Sciatic nerve (tissue), 2 donors: Measurements from ENCODE around the gene DUSP8. TPM values are rescaled to one million over a fixed set of nuclear protein-coding genes. Genes with fewer than 3 reads are reported as not detected.

Source experiments
- ATAC-seq: fragments of 200-7000 bp; cut with Tn5 transposase; one replicate; pipeline ENCODE4 v1.9.1; 2020; ENCODE audit warnings: mild to moderate bottlenecking, moderate library complexity
- DNase-seq: peaks from one replicate; pipeline ENCODE4 v3.0.0-alpha.2; 2020; ENCODE audit warnings: low spot score
- intact Hi-C: fragments of 100-400 bp; cut with DNase I; formaldehyde crosslinking; loops from one replicate; pipeline ENCODE4 v1.14.2; 2022
- total RNA-seq: library from RNA; stranded (reverse); fragmentation: NEBNext Ultra II Directional; extraction: Animal tissue kit (Norgen Biotek cat#: 25700); gene quantifications from one replicate; pipeline ENCODE4 v1.2.1, GENCODE V29; 2021
- donor health status: DM: no; HTN: no; CAD: no.
- donor health status: DM: no; HTN: no; CAD: no.

DUSP8 gene
- total RNA-seq, 1 donor from 2014 or later, result 8.9 TPM

DNA sequence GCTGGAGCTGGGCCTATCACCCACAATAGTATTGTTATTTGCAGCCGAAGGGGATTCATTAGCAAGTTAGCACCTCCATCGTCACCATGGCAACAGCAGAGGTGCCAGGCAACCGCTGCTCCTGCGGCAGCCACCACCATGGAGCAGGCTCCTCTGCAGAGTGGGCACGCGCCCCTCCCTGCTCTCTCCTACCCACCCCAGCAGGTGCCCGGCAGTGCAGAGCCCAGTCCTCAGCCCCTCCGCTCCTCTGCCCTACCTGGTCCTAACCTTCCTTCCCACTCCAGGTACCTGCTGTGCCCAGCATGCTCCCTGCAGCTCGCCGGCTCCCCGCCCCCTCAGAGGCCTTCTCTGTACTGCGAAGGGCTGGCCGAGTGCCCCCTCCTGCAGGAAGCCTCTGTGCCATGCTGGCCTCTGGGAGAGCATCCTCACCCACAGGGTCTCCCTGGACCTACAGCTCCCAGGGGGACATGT lies 3.6 kb downstream of the DUSP8 start:
- ATAC-seq, result no peak
- intact Hi-C loops, result no loop called here
- DNase-seq, result no peak

DNA sequence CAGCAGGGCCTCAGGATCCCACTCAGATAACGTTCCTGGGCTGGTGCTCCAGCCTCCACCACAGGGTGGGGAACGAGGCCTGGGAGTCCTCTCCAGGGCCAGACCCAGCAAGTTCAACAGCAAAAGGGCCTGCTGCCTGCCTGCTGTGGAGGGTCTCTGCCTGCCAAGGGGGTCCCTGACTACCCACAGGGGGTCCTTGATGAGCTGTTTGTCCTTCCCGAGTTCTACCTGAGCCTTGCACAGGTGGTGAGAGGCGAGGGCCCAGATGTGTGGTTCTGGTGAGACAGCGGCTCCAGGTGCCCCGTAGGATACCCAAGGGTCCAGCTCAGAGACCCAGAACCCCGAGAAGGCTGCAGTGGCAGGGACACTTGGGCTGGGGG lies 4.4 kb downstream of the DUSP8 start:
- no peak for ATAC-seq
- intact Hi-C loops, result no loop called here
- no peak for DNase-seq

DNA sequence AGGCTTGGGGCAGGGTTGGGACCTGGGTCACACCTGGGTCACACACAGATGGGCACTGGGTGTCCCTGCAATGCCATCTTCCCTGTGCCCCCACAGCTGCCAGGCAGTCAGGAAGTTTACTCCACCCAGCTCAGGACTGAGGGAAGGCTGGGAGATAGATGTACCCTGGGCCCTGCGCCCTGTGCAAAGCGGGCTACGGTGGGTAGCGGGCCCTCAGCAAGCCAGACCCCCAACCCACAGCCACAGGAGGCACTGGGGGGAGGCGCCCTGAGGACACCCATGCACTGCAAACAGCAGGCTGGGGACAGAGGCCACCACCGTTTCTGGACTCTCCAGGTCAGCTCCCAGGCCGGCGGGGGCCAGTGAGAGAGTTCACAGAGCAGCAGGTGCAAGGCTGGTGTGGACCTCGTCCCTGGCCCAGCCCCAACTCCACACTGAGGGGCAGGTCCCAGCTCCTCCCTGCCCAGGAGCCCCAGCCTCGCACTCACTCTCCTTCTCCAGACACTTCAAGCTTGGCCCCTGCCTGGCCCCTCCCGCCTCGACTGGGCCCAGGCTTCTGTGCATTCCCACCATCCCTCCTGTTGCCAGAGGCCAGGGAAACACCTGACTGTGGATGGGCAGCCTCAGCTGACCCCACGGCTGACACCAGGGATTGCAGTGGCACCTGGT lies 4.9 kb downstream of the DUSP8 start:
- intact Hi-C loops, result no loop called here
- ATAC-seq (no peak), DNase-seq (peak; percentile 60)

DNA sequence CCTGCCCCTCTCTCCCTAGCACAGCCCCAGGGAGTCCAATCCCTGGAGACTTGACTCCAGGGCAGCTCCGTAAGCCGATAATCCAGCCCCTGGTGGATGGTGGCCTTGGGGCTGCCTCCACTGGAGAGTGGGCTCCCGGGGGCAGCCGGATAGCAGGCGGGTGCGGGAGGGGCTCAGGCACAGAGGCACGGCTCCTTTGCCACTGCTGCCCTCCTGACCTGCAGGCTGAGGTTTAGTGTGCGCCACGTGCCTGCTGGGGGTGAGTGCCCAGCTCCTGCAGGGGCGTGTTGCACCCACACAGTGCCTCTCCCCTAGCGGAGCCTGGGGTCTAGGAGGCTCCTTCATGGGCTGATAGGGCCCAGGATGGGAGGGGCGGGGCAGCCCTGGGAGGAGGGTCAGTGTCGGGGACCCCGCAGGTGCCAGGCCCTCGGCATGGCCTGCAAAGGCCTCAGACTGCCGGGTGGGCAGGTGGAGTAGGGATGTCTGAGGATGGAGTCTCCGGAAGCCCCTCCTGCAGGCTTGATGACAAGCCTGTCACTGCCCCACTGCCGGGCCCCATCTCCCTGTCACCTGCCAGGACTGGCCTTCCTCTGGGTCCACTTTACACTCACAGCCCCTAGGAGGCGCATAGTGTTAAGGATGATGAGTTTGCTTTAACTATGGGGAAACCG lies 5.6 kb downstream of the DUSP8 start:
- ATAC-seq (no peak), DNase-seq (no peak)
- intact Hi-C loops, result no loop called here

DNA sequence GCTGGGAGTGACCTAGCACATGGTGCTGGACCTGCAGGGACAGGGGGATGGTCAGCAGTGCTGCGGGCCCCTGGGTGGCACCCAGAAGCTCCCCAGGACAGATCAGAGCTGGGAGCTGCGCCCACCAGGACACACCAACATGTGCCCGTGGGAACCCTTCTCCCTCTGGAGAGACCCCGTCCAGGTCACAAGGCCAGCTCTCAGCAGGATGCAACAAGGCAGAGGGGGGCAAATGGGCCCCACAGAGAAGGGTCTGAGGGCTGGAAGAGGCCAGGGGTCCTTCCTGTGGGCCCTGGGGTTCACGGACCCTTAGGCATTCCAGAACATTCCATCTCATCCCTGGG lies 6.2 kb downstream of the DUSP8 start:
- ATAC-seq (no peak), DNase-seq (no peak)
- intact Hi-C loops, result no loop called here

DNA sequence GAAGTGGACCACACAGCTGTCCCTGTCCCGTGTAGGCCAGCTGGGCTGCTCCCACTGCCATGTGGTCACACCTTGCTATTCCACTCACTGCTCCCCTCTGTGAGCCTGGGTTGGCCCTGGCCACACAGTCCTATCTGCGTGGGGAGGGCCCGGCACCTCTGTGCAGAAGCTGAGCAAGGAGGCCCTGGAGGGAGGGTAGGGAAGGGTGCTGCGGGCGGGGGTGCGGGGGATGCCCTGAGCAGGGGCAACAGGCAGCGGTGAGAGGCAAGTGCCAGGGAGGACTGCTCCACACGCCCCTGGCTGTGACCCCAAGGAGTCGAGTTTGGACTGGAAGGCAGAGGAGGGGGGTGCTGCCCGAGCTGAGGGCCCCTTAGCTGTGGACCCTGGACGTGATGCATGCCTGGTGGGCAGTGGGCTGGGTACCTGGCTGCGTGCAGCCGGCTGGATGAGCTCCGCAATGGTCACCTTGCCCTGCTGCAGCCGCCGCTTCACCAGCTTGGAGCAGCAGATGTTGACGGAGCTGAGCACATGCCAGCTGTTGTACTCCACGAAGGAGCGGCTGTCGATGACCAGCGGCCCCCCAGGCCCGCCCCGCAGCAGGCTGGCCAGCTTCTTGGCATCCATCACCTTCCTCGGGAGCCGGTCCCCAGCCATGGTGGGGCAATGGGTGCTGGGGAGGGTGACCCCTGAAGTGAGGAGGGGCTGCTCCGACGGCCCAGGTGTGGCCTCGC lies 6.7 kb downstream of the DUSP8 start:
- DNase-seq (peak; percentile 63), ATAC-seq (no peak)
- intact Hi-C loops, result no loop called here

DNA sequence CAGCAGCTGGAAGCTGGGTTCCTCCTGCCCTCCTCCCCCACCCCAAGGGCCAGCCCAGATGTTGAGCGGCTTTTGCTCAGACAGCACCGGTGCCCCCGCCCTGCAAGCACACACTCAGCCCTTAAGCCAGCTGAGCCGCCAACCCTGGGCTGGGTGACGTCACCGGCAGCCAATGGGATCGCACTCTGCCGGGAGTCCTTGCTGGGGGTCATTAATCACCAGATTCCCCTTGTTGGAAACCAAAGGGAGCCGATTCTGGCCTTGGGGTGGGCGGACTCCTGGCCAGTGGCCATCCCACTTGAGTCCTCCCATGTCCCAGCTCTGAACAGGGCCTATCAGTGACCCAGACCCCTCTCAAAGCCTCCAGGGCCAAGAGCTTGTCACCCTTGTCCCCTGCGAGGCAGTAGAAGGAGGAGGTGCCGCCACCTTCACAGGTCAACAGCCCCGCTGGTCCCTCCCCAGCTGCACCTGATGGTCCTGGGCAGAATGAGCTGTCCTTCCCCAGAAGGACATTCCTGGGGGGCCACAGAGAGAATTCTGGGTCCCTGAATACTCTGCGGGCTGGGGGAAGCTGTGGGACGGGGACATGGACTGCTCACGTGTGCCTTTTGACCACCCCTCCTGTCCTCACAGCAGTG lies 7.4 kb downstream of the DUSP8 start:
- intact Hi-C loops, result no loop called here
- DNase-seq, result peak; percentile 78
- peak; percentile 7 for ATAC-seq

DNA sequence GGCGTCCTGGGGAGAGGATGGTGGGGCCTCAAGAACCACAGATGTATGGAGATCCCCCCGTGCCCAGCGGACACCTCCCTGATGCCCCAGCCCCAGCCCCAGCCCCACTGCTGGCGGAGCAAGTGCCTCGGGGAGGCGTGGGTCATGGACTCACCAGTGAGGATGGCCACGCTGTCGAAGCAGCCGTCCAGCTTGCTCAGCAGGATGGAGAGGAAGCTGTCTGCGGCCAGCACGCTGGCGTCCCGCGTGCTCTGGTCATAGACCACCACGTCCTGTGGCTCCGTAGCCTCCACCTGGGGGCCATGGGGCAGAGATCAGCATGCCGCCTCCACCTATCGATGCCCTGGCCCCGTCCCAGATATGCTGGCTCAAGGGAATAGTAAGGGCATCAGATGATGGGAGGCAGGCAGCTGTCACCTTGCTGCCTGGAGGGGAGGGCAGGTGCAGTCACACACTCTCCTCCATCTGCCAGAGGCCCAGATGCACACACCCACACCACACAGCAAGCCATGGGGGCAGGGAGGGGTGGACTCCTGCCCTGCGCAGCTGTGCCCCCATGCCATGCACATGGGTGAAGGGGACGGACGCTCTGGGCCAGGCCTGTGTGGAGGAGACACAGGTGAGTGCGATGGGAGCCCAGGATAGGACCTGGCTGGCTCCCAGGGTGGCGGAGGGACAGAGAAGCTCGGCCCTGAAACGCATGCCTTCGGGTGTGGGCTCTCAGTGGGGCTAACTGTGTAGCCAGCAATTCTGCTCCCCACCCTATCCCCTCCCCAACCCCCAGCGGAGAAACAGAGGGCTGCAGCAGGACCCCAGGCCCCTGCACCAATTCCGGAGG lies 8.2 kb downstream of the DUSP8 start:
- DNase-seq (peak; percentile 60), ATAC-seq (no peak)
- intact Hi-C loops, result no loop called here

DNA sequence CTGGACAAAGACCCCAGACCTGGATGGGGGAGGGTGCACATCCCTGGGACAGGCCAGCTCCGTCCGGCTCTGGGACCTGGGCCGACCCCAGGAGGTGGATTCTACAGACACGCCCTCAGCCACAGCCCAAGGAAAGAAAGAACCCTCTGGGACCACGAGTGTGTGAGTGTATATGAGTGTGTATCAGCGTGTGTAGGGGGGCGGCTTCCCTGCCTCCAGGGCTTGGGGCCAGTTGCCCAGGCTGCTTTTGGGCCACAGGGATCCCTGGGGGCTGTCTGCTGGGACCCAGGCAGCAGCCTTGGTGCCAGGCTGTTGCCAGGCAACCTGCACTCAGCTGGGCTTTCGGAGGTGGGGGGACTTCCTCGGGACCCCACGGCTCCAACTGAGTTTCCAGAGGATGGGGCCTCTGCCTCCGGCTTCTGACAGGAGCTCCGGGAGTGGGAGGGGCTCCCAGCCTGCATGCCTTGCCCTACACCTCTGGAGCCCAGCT lies 8.9 kb downstream of the DUSP8 start:
- DNase-seq (no peak), ATAC-seq (no peak)
- intact Hi-C loops, result no loop called here

DNA sequence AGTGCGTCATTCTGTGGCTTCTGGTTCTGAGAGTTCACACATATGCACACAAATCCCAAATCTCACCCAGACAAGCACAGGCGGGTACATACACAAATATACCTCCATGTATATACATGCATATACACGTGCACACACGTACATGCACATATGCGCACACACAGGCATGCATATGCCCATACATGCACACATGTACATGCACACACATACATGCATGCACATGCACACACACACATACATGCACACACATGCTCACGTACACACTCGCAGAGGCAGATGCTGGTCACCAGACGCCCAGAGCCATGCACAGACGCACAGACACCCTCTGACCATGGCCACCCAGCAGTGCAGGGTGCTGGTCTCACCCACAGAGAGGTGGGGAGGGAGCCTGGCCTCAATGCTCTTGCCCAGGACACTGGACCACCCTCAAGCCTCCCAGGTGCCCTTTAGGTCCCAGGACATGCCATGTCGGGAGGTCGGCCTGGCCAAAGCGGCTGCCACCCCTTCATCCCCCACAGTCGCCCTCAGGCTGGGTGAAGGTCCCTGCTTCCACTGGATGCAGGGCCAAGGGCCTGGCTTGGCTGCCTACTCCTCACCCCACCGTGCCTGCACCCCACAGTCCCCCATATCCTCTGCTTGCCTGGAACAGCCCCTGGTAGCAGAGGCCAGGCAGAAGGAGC lies 9.5 kb downstream of the DUSP8 start:
- ATAC-seq (no peak), DNase-seq (no peak)
- intact Hi-C loops, result no loop called here

DNA sequence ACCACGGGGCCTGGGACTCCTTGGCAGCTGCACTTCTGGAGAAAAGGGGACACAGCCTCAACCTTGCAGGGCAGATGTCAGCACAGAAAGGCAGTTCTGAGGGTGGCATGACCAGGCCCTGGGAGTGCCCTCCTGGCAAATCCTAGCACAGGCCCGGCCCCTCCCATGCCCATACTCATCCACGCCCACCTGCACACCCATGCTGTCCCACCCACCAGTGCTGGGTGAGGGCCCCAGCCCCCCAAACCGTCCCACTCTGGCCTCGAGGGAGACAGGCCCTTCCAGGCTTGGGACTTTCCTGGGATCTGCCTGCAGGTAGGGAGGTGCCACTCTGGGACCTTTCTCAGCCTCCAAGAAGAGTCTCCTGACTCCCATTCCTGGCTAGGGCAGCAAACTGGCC lies 10.1 kb downstream of the DUSP8 start:
- intact Hi-C loops, result no loop called here
- no peak for DNase-seq
- no peak for ATAC-seq

DNA sequence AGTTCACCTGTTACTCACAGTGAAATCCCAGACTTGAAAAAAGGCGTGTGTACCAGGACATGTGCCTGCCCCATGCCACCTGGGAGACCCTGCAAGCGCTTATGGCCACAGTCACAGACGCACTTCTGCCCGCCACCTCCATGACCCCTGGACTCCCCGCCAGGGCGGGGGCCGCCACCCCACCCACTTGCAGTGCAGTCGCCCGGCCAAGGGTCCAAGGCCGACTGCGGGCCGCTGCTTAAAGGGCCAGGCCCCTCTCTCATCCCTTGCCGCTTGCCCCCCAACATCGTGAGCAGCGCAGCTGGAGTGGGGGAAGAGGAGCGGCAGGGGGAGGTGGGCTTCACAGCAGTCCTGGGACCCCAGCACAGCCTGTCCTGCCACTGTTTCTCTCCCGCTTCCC lies 10.8 kb downstream of the DUSP8 start:
- intact Hi-C loops, result no loop called here
- ATAC-seq (no peak), DNase-seq (no peak)

DNA sequence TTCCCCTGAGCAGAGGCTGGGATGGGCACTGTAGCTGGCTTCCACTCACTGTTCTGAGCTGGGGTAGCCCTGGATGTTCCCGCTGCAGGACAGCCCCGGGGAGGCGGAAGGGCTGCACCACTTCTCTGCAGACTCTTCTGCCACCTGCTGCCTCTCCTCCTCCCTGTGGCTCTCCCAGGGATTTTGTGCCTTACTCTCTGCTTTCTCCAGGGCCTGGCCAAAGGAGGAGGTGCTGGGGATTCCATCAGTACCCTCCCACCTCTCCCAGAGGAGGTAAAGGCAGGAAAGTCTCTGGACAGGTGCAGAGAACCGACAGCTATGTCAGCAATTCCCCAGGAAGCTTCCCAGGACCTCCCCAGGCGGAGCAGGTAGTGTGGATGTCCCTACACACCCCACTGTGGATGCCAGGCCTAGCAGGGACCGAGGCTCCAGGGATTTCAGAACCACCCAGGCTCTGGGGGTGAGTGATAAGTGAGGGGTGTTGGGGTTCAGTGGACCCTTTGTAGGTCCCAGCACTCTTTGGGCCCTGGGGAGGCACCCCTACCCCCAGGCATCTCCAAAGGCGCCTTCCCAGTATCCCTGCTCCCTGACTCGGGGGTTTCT lies 11.3 kb downstream of the DUSP8 start:
- intact Hi-C loops, result no loop called here
- no peak for DNase-seq
- no peak for ATAC-seq

DNA sequence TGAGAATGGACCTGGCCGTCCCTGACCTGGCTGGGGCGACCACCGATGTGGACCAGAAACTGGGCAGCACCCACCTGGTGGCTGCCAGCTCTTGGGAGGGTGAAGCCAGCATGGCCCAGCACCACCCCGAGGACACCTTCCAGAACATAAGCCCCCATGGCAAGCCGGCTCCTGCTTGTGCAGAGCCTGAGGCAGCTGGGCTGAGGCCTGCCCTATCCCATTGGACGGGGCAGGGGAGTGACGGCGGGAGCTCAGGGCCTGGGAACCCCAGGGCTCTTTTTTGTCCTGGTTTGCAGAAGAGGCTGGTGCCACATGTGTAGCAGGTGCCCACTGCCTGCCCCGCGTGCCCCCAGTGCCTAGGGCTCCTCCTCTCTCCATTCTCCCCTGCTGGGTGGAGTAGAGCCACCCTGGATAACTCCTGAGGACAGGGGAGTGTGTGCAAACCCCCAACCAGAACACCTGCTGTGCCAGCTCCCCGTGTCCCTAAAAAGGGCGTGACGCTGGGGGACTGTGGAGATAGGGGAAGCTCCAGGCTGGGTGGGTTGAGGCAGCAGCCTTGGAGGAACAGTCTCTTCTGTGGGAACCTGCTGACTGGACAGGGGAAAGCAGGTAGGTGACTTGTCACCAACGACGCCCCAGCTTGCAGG lies 11.9 kb downstream of the DUSP8 start:
- DNase-seq, result peak; percentile 62
- intact Hi-C loops, result no loop called here
- no peak for ATAC-seq

DNA sequence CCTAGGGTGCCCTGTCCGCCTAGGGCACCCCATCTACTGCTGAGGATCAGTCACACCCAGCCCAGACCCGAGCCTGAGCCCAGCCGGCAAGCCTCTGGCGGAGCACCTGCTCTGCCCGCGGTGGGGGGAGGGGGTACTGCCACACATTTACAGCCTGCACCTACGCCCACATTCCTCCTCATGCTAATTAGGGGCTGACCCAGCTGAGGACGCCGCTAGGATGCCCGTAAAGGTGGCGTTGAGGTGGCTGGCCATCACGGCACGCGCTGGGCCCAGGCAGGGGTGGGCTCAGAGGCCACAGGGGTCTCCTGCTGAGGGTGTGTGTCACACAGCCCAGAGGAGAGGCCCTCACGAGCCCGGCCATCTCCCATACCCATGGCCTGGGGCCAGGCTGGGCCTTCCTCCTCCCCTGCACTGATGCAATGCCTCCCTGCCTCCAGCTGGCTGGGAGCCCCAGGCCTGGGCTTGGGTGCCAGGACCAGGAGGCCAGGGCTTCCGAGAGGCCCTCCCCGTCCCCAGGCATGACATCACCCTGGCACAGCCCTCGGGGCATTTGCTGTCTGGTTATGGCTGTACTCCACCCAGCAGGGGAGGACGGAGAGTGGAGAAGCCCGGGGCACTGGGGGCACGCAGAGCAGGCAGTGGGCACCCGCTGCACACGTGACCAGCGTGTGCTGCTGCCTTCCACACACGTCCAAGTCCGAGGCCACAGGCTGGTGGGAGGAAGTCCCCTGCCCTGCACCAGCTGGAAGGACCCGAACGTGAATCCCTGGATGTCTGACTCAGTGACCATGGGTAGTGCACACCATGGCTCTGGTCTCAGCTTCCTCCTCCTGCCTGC lies 12.7 kb downstream of the DUSP8 start:
- intact Hi-C loops, result no loop called here
- ATAC-seq (peak; percentile 84), DNase-seq (peak; percentile 91)

DNA sequence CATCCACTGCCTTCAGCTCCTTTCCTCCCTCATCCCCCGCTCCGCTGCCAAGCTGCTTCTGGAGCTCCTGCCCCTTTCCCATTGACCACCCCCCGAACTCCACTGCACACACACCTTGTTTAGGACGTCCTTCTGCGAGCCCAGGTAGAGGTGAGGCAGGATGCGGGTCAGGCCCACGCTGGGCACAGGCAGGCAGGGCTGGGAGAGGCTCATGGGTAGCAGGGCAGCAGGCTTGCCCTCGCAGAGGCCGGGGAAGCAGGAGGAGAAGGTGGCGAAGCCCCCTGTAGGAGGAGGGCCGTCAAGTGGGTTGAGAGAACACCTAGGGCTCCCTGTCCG lies 13.3 kb downstream of the DUSP8 start:
- ATAC-seq (peak; percentile 0), DNase-seq (no peak)
- intact Hi-C loops, result no loop called here
